Prostate gland (tissue), 2 donors: Measurements from ENCODE around the gene RAB9B. TPM values are rescaled to one million over a fixed set of nuclear protein-coding genes. Genes with fewer than 3 reads are reported as not detected.

ENCODE experiments used
- DNase-seq: peaks from one replicate; pipeline ENCODE4 v3.0.0-alpha.2; 2019; ENCODE audit warnings: low spot score
- H3K27ac ChIP-seq, 2 donors: fragments of 200-600 bp; sonication (generic); 2 replicates each; pipeline ENCODE4 v1.5.1; 2017 to 2019
- H3K27me3 ChIP-seq: fragments of 200-600 bp; sonication (generic); replicated peaks from 2 replicates; pipeline ENCODE4 v1.5.1; 2019; ENCODE audit not compliant: insufficient read depth
- H3K36me3 ChIP-seq, 2 donors: fragments of 200-600 bp; sonication (generic); 1 replicate in 1 of 2; 2 replicates in 1 of 2; pipeline versions ENCODE4 v1.5.1 to v1.8.1; 2017 to 2019
- H3K4me1 ChIP-seq: fragments of 200-600 bp; sonication (generic); replicated peaks from 2 replicates; pipeline ENCODE4 v1.5.1; 2019
- H3K4me3 ChIP-seq, 2 donors: fragments of 200-600 bp; sonication (generic); 2 replicates each; pipeline ENCODE4 v1.5.1; 2017 to 2019
- H3K9me3 ChIP-seq: fragments of 200-600 bp; sonication (generic); 2 replicates; pipeline ENCODE4 v1.5.1; 2017
- CTCF ChIP-seq, 4 experiments: fragments of 200-600 bp in 2 of 4; fragments of 450-650 bp in 2 of 4; sonication (generic) in 2 of 4; IDR thresholded peaks; 1 replicate in 3 of 4; 2 replicates in 1 of 4; pipeline ENCODE4 v1.5.1; 2016 to 2019; ENCODE audit warnings: antibody characterized with exemption in 4 of 4, mild to moderate bottlenecking in 2 of 4, moderate library complexity in 2 of 4
- POLR2A ChIP-seq: fragments of 450-650 bp; IDR thresholded peaks from one replicate; pipeline ENCODE4 v1.6.1; 2016; ENCODE audit warnings: antibody characterized with exemption, mild to moderate bottlenecking
- POLR2AphosphoS5 ChIP-seq: sonication (generic); formaldehyde crosslinking; IDR thresholded peaks from one replicate; pipeline ENCODE4 v1.6.1; 2017; ENCODE audit warnings: antibody characterized with exemption
- WGBS: methylation state at CpG from one replicate; pipeline ENCODE4 v1.1.5; 2018; 5-methylcytosine and 5-hydroxymethylcytosine counted together
- intact Hi-C: fragments of 100-400 bp; cut with DNase I; formaldehyde crosslinking; loops from one replicate; pipeline ENCODE4 v1.14.2; 2022
- total RNA-seq, 2 donors: library from RNA; depleted of rRNA; stranded (reverse); fragments of >200 nt; gene quantifications; one replicate each; pipeline ENCODE4 v1.1.0, GENCODE V29; 2016

Gene RAB9B
- total RNA-seq, 2 donors from 2014 or later = 2.8 to 4.5 TPM

DNA sequence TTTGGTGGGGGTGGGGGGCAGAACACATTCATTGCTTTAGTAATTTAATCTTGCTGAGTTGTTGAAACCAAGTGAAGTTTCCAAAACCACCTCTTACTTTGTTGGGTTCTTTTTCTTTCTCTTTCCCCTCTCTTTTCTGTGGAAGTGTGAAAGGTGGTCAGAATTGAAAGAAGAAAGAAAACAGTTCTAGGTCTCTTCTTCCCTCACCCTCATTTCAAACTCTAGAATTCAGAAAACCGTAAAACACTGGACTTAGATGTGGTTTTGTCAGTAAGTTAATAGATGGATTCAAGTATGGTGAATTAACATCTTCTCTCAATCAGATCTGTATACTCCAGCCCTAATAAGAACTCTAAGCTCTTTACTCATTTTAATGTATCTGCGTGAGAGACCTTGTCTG, 31.7 kb downstream of the RAB9B start:
- no peaks in the 10 kb centered on the region for H3K27me3 ChIP-seq
- H3K27ac ChIP-seq = no peak overlapping the region
- H3K36me3 ChIP-seq = no peaks in the 10 kb centered on the region
- H3K4me3 ChIP-seq = no peak overlapping the region
- no peaks in the 10 kb centered on the region for H3K4me1 ChIP-seq
- TF ChIP-seq POLR2AphosphoS5 (no peak), CTCF (IDR thresholded peaks at IDR 0.05) (no peak), POLR2A (no peak)
- intact Hi-C loops = no loop called here
- 92% methylated on average over 2 of the region's 2 CpGs for WGBS
- no peak for DNase-seq
- H3K9me3 ChIP-seq = no peaks in the 10 kb centered on the region

DNA sequence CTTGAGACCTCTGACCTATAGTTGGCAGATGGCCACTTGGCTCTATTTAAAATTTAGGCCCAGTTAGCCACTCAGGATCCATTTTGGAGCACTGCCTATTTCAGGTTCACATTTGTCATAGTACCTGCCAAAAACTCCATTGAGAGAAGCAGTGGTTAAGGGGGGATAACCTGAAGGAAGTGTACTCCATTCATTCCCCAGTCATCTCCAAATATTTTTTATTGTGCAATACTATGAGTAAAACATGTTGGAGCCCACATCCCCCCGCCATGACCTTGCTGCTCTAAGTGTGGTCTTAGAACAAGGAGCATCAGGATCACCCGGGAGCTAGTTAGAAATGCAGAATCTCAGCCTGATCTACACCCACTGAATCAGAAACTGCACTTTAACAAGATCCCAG, 34.4 kb downstream of the RAB9B start:
- TF ChIP-seq CTCF (IDR thresholded peaks at IDR 0.05) (no peak), POLR2AphosphoS5 (no peak), POLR2A (no peak)
- Histone ChIP-seq H3K4me1 (no peaks in the 10 kb centered on the region), H3K36me3 (no peaks in the 10 kb centered on the region)

GRCh38 chrX:103794119-103794518, 37.9 kb downstream of the RAB9B start:
- TF ChIP-seq POLR2AphosphoS5 (no peak), POLR2A (no peak), CTCF (IDR thresholded peaks at IDR 0.05) (no peak)
- Histone ChIP-seq H3K4me3 (no peak overlapping the region), H3K27ac (no peak overlapping the region), H3K4me1 (no peaks in the 10 kb centered on the region), H3K9me3 (no peaks in the 10 kb centered on the region), H3K27me3 (no peaks in the 10 kb centered on the region), H3K36me3 (no peaks in the 10 kb centered on the region)
- 69% methylated on average over 4 of the region's 4 CpGs for WGBS
- no peak for DNase-seq
- intact Hi-C loops = no loop called here

More for the DNA sequence above, 34.4 kb downstream of the RAB9B start:
- intact Hi-C loops = no loop called here
- WGBS = 80% methylated on average over 2 of the region's 2 CpGs
- DNase-seq = no peak
- Histone ChIP-seq H3K9me3 (no peaks in the 10 kb centered on the region), H3K27ac (no peak overlapping the region), H3K27me3 (no peaks in the 10 kb centered on the region), H3K4me3 (no peak overlapping the region)

GRCh38 chrX:103793545-103793940, 38.5 kb downstream of the RAB9B start:
- no peaks in the 10 kb centered on the region for H3K36me3 ChIP-seq
- DNase-seq = no peak
- WGBS = 37% methylated on average over 2 of the region's 2 CpGs
- H3K4me3 ChIP-seq = no peak overlapping the region
- intact Hi-C loops = no loop called here
- H3K4me1 ChIP-seq = no peaks in the 10 kb centered on the region
- no peaks in the 10 kb centered on the region for H3K9me3 ChIP-seq
- H3K27ac ChIP-seq = no peak overlapping the region
- H3K27me3 ChIP-seq = no peaks in the 10 kb centered on the region
- no peak for TF ChIP-seq POLR2AphosphoS5
- TF ChIP-seq POLR2A = no peak
- TF ChIP-seq CTCF (IDR thresholded peaks at IDR 0.05) = no peak

DNA sequence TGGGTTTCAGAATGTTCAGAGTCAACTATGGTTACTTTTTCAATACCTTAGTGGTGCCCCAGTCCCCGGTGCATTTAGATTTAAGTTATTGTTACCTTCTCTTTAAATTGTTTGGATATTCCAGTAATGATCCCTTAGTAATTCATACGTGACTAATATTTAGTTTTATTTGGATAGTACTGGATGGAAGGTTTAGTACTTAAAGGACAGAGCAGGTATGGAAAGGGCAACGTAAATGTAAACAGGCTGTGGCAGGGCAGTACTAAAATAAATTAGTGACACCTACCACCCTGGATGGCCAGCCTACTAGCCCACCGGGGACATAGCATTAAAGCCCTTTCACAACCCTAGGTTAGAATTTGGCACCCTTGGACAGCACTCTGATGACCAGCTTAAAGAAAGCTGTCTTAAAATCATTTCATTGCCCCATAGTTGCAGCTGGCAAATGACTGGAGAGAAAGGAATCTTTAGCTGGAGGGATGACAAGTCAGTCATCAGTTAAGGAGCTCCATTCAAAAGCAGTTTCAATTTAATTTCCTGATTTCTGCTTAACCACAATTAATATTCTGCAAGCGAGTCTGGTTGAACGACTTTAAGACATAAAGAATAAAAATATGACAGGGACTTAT, 39.0 kb downstream of the RAB9B start:
- intact Hi-C loops = no loop called here

More for the DNA sequence above, 39.0 kb downstream of the RAB9B start:
- DNase-seq = no peak
- Histone ChIP-seq H3K9me3 (no peaks in the 10 kb centered on the region), H3K36me3 (no peaks in the 10 kb centered on the region), H3K4me1 (no peaks in the 10 kb centered on the region), H3K4me3 (no peak overlapping the region), H3K27ac (no peak overlapping the region), H3K27me3 (no peaks in the 10 kb centered on the region)
- TF ChIP-seq POLR2AphosphoS5 (no peak), CTCF (IDR thresholded peaks at IDR 0.05) (no peak), POLR2A (no peak)
- WGBS = 44% methylated on average over 6 of the region's 6 CpGs
